Measurements from ENCODE around the gene CCT5. TPM values are rescaled to one million over a fixed set of nuclear protein-coding genes. Genes with fewer than 3 reads are reported as not detected.
"Not testable (repeated sequence)": the region's sequence is repeated elsewhere in the genome, so short reads cannot be mapped to it uniquely, and the experiment has no call there.

Gene CCT5
- total RNA-seq, 1 donor from 2014 or later: 542 TPM

DNA sequence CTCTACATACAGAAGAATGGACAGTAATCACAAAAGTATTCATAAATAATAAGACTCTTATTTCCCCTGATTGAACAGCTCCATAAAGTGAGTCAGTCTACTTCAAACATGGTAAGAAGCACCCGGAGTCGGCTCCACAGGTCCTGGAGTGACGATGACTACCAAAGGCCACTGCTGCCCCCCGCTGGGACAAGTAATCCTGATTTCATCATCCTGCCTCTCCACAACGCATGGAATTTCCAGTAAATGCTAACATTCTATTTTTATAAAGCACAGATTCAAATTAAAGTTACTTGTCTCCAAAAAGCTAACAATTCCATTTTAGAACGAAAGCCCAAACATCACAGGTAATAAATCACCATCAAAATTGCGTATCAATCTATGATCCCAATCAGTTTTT lies 16.6 kb upstream of the CCT5 start:
- FAIRE-seq: no peak
- peak; percentile 47 for DNase-seq (ENCODE audit: low read depth)
- peaks cover 3% of the 10 kb centered on the region for H3K36me3 ChIP-seq (ENCODE audit: control insufficient read depth, insufficient read depth, low read length)
- no peak overlapping the region for H3K4me3 ChIP-seq (ENCODE audit: low read depth, low read length)
- TF ChIP-seq, protein P1, sequence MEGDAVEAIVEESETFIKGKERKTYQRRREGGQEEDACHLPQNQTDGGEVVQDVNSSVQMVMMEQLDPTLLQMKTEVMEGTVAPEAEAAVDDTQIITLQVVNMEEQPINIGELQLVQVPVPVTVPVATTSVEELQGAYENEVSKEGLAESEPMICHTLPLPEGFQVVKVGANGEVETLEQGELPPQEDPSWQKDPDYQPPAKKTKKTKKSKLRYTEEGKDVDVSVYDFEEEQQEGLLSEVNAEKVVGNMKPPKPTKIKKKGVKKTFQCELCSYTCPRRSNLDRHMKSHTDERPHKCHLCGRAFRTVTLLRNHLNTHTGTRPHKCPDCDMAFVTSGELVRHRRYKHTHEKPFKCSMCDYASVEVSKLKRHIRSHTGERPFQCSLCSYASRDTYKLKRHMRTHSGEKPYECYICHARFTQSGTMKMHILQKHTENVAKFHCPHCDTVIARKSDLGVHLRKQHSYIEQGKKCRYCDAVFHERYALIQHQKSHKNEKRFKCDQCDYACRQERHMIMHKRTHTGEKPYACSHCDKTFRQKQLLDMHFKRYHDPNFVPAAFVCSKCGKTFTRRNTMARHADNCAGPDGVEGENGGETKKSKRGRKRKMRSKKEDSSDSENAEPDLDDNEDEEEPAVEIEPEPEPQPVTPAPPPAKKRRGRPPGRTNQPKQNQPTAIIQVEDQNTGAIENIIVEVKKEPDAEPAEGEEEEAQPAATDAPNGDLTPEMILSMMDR (IDR thresholded peaks at IDR 0.05; ENCODE audit: insufficient read depth, low read length, severe bottlenecking): no peak
- H3K27me3 ChIP-seq (ENCODE audit: control insufficient read depth, insufficient read depth, low read length): no peaks in the 10 kb centered on the region

DNA sequence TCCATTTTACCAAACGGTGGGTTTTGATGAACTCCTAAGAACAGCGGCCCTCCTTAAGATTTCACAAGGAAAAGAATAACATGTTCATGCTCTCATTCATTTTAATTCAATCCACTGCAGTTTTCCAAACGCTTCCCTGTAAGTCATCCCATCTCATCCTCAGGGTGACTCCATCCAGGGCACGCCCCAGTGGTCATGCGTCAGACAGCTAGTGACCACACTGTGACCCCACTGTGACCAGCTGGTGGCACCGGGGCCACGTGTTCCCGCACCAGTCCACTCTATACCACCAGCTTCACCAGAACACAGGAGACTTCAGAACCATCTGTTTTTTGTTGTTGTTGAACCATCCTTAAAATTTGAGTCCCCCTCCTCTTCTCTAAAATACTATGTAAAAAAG lies 14.7 kb upstream of the CCT5 start:
- DNase-seq (ENCODE audit: low read depth) (no peak), FAIRE-seq (no peak)
- Histone ChIP-seq H3K4me3 (ENCODE audit: low read depth, low read length) (no peak overlapping the region), H3K36me3 (ENCODE audit: control insufficient read depth, insufficient read depth, low read length) (peaks cover 2% of the 10 kb centered on the region), H3K27me3 (ENCODE audit: control insufficient read depth, insufficient read depth, low read length) (no peaks in the 10 kb centered on the region)
- TF ChIP-seq, protein P1 (IDR thresholded peaks at IDR 0.05; ENCODE audit: insufficient read depth, low read length, severe bottlenecking): no peak

DNA sequence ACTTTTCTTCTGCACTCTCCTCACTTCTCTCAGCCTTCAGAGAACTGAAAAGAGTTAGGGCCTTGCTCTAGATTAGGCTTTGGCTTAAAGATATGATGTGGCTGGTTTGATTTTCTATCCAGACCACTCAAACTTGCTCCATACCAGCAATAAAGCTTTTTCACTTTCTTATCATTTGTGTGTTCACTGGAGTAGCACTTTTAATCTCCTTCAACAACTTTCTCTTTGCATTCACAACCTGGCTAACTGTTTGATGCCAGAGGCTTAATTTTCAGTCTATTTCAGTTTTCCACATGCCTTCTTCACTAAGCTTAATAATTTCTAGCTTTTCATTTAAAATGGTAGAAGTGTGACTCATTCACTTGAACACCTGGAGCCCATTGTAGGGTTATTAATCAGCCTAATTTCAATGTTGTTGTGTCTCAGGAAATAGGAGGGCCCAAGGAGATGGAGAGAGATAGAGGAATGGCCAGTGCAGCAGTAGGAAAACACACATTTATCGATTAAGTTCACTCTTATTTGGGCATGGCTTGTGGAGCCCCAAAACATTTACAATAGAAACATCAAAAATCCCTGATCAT lies 6.3 kb upstream of the CCT5 start:
- DNase-seq (ENCODE audit: low read depth): peak; percentile 63

DNA sequence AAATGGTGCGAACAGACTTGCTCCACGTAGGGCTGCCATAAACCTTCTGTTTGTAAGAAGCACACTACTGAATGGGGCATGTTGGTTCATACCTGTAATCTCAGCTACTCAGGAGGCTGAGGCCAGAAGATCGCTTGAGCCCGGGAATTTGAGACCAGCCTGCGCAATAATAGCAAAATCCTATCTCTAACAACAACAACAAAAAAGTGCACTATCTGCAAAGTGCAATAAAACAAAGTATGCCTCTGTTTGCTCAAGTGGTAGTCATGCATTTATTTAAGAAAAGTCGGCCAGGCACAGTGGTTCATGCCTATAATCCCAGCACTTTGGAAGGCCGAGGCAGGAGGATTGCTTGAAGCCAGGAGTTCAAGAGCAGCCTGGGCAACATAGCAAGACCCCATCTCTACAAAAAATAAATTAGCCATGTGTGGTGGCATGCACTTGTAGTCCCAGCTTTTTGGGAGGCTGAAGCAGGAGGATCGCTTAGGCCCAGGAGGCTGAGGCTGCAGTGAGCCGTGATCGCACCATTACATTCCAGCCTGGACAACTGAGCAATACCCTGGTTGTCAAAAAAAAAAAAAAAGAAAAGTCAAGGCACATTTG lies 5.6 kb upstream of the CCT5 start:
- H3K27me3 ChIP-seq (ENCODE audit: control insufficient read depth, insufficient read depth, low read length): no peaks in the 10 kb centered on the region
- FAIRE-seq (no peak), DNase-seq (ENCODE audit: low read depth) (no peak)
- no peaks in the 10 kb centered on the region for H3K36me3 ChIP-seq (ENCODE audit: control insufficient read depth, insufficient read depth, low read length)
- TF ChIP-seq, protein P1 (IDR thresholded peaks at IDR 0.05; ENCODE audit: insufficient read depth, low read length, severe bottlenecking): no peak
- H3K4me3 ChIP-seq (ENCODE audit: low read depth, low read length): no peak overlapping the region

More for the DNA sequence above, 6.3 kb upstream of the CCT5 start:
- TF ChIP-seq, protein P1 (IDR thresholded peaks at IDR 0.05; ENCODE audit: insufficient read depth, low read length, severe bottlenecking): no peak
- no peaks in the 10 kb centered on the region for H3K36me3 ChIP-seq (ENCODE audit: control insufficient read depth, insufficient read depth, low read length)
- no peak overlapping the region for H3K4me3 ChIP-seq (ENCODE audit: low read depth, low read length)
- H3K27me3 ChIP-seq (ENCODE audit: control insufficient read depth, insufficient read depth, low read length): no peaks in the 10 kb centered on the region
- FAIRE-seq: no peak

DNA sequence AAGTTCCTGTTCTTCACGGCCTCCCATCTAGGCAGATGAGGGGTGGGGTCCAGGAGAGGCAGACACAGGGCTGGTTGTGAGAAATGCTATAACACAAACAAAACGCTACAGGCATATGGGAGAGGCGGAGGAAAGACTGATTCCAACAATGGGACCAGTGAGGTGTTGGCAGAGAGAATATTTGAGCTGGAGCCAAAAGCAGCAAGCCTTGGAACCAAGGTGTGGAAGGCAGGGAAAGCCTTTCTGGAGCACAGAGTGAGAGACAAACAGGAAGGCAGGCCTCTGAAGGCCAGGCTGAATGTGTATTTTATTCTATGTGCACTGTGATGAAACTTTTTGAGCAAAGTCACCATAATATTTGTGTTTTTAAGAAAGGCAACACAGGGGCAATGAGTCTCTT lies 3.3 kb upstream of the CCT5 start:
- no peak for FAIRE-seq

DNA sequence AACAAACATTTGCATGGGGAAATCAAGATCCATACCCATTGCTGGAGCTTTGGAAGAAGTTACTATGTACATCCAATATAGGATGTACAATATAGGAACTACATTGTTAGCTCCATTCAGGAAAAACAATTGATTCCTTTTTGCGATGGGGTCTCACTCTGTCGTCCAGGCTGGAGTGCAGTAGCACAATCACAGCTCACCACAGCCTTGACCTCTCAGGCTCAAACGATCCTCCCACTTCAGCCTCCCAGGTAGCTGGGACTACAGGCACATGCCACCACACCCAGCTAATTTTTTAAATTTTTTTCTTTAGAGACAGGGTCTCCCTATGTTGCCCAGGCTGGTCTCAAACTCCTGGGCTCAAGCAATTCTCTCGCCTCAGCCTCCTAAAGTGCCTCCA lies 2.9 kb upstream of the CCT5 start:
- not testable (repeated sequence) for H3K4me3 ChIP-seq (ENCODE audit: low read depth, low read length); H3K36me3 ChIP-seq (ENCODE audit: control insufficient read depth, insufficient read depth, low read length); DNase-seq (ENCODE audit: low read depth); H3K27me3 ChIP-seq (ENCODE audit: control insufficient read depth, insufficient read depth, low read length); FAIRE-seq

More for the DNA sequence above, 3.3 kb upstream of the CCT5 start:
- no peaks in the 10 kb centered on the region for H3K27me3 ChIP-seq (ENCODE audit: control insufficient read depth, insufficient read depth, low read length)
- DNase-seq (ENCODE audit: low read depth): no peak
- no peaks in the 10 kb centered on the region for H3K36me3 ChIP-seq (ENCODE audit: control insufficient read depth, insufficient read depth, low read length)
- H3K4me3 ChIP-seq (ENCODE audit: low read depth, low read length): no peak overlapping the region
- TF ChIP-seq, protein P1 (IDR thresholded peaks at IDR 0.05; ENCODE audit: insufficient read depth, low read length, severe bottlenecking): no peak

All from bronchial epithelial cell (primary cell).